Erythroblast (primary cell): ENCODE results near the gene CTBP2.

Experiments used
- GATA1 ChIP-seq: IDR thresholded peaks from 2 replicates; pipeline ENCODE4 v1.6.1; 2011; ENCODE audit warnings: low read depth, mild to moderate bottlenecking, control low read depth, low read length, moderate library complexity
- POLR2A ChIP-seq: IDR thresholded peaks from 2 replicates; pipeline ENCODE4 v1.6.1; 2011; ENCODE audit warnings: mild to moderate bottlenecking, low read length

GRCh38 chr10:125129076-125129458, 31.3 kb downstream of the CTBP2 start:
- TF ChIP-seq POLR2A, result no peak
- no peak for TF ChIP-seq GATA1
